Suprapubic skin (tissue), 3 donors: Measurements from ENCODE around the gene ERBIN.

Experiments
- EP300 ChIP-seq: sonication (generic); formaldehyde crosslinking; IDR thresholded peaks from one replicate; pipeline ENCODE4 v1.6.1; 2017; ENCODE audit warnings: antibody characterized with exemption
- TF ChIP-seq, protein P1 (sequence below), 2 donors: fragments of 200-600 bp in 1 of 2; fragments of 450-650 bp in 1 of 2; sonication (generic) in 1 of 2; IDR thresholded peaks; one replicate each; pipeline ENCODE4 v1.5.1; 2016 to 2019; ENCODE audit warnings: antibody characterized with exemption in 2 of 2, mild to moderate bottlenecking in 1 of 2, moderate library complexity in 1 of 2

DNA sequence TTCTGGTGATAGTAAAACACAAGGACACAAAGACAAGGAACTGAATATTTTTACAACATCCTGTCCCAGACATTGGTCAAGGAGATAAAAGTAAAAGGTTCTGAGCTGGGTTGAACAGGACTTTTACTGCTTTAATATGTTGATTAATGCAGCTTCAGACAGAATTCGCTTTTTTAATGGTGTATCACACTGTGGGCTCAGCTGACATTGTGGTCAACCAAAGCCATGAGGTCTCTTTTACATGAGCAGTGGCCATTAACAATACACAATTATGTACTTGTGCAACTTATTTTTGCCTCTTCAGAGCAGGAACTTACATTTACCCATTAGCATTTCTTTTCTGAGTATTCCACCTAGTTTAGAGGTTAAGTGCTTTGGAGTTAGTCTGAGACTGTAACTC, 22.8 kb upstream of the ERBIN start:
- TF ChIP-seq EP300: no peak
- TF ChIP-seq, protein P1, sequence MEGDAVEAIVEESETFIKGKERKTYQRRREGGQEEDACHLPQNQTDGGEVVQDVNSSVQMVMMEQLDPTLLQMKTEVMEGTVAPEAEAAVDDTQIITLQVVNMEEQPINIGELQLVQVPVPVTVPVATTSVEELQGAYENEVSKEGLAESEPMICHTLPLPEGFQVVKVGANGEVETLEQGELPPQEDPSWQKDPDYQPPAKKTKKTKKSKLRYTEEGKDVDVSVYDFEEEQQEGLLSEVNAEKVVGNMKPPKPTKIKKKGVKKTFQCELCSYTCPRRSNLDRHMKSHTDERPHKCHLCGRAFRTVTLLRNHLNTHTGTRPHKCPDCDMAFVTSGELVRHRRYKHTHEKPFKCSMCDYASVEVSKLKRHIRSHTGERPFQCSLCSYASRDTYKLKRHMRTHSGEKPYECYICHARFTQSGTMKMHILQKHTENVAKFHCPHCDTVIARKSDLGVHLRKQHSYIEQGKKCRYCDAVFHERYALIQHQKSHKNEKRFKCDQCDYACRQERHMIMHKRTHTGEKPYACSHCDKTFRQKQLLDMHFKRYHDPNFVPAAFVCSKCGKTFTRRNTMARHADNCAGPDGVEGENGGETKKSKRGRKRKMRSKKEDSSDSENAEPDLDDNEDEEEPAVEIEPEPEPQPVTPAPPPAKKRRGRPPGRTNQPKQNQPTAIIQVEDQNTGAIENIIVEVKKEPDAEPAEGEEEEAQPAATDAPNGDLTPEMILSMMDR (IDR thresholded peaks at IDR 0.05): no peak
